ENCODE data around the gene UBL5.

DNA sequence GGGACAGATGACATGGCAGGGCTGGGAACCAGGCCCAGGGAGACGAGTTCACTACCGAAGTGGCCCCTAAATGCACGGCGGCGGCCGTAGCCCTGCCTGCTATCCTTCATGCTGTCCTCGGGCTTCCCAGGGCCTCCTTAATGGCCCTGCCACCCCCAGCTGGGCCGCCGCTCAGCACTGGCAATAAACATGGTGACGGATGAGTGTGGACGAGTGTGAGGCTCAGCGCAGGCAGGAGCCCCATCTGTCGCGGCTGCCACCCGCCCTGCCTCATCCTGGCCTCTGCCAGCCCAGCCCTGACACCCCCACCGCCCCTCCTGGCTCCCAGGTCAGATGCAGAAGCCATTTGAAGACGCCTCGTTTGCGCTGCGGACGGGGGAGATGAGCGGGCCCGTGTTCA, 21.0 kb downstream of the UBL5 start:
- no peak for TF ChIP-seq EZH2 (IDR thresholded peaks at IDR 0.05; ENCODE audit: borderline replicate concordance, low read length)
- TF ChIP-seq, protein P1, sequence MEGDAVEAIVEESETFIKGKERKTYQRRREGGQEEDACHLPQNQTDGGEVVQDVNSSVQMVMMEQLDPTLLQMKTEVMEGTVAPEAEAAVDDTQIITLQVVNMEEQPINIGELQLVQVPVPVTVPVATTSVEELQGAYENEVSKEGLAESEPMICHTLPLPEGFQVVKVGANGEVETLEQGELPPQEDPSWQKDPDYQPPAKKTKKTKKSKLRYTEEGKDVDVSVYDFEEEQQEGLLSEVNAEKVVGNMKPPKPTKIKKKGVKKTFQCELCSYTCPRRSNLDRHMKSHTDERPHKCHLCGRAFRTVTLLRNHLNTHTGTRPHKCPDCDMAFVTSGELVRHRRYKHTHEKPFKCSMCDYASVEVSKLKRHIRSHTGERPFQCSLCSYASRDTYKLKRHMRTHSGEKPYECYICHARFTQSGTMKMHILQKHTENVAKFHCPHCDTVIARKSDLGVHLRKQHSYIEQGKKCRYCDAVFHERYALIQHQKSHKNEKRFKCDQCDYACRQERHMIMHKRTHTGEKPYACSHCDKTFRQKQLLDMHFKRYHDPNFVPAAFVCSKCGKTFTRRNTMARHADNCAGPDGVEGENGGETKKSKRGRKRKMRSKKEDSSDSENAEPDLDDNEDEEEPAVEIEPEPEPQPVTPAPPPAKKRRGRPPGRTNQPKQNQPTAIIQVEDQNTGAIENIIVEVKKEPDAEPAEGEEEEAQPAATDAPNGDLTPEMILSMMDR (IDR thresholded peaks at IDR 0.05; ENCODE audit: low read length) = no peak
